GM18951 (cell line): ENCODE results near the gene DAGLA.

ENCODE experiments used
- POLR2A ChIP-seq: IDR thresholded peaks from 4 replicates; pipeline ENCODE4 v1.6.1; 2011; ENCODE audit warnings: mild to moderate bottlenecking; ENCODE audit not compliant: insufficient read length, insufficient read depth; ENCODE audit errors: extremely low read depth
- in situ Hi-C: fragments of 300-500 bp; cut with MboI; formaldehyde crosslinking; loops from one replicate; pipeline ENCODE4 v1.12.0; 2022; ENCODE audit warnings: low sequenced_read_pairs, mixed read lengths, inconsistent platforms; ENCODE audit not compliant: unreplicated experiment

Gene DAGLA

DNA sequence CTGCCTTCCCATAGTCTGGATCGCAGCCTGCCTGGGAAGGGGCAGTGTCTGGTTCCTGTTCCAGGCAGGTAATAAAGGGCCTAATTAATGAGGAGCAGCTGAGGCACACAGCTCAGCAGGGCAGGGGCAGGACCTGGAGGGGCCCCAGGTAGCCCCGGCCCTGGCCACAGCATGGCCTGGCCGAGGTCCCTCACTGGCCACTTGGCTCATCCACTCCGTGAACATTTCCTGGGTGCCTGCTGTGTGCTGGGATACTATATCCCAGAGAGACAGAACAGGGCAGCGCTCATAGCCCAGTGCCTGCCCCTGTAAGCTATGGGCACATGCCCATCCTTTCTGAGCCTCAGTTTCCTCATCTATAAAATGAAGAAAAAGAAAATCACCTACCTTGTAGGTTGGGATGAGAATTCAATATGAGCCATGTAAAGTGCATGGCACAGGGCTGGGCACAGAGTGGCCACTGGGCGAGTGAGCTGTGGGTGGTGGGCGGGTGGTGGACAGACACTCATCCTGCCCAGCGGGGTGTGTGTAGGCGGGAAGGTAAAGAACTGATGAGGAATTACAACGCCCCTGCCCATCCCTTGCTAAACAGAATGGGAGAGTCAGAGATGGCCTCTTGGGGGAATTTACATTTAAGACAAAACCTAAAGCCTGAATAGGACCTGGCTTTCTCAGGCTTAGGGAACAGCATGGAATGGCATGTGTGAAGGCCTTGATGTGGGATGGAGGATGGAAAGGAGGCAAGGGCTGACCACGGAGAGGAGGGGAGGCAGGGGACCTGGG lies 81.4 kb downstream of the DAGLA start:
- in situ Hi-C loops, result no loop called here
- TF ChIP-seq POLR2A, result no peak

GRCh38 chr11:61762223-61762615 lies 82.0 kb downstream of the DAGLA start:
- in situ Hi-C loops, result no loop called here
- TF ChIP-seq POLR2A, result no peak

DNA sequence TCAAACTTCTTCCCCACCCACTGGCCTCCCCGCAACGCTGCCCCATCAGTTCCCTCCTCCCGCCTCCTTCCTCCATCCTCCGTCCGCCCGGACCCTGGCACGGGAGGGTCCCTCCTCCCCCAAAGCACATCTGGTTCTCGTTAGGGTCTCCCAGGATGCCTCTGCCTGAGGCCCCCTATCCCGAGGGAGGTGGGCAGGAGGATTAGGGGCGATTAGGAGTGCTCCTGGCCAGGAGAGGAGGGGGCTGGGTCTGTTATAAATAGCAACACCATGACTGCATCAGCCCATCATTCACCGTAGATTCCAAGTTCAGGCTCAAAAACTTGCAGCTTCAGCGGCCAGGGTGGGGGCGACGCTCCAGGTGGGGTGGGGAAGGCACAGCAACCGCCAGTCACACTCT lies 82.6 kb downstream of the DAGLA start:
- in situ Hi-C loops, result no loop called here
- TF ChIP-seq POLR2A, result no peak

GRCh38 chr11:61763930-61764605 lies 83.9 kb downstream of the DAGLA start:
- TF ChIP-seq POLR2A, result no peak
- in situ Hi-C loops, result no loop called here

DNA sequence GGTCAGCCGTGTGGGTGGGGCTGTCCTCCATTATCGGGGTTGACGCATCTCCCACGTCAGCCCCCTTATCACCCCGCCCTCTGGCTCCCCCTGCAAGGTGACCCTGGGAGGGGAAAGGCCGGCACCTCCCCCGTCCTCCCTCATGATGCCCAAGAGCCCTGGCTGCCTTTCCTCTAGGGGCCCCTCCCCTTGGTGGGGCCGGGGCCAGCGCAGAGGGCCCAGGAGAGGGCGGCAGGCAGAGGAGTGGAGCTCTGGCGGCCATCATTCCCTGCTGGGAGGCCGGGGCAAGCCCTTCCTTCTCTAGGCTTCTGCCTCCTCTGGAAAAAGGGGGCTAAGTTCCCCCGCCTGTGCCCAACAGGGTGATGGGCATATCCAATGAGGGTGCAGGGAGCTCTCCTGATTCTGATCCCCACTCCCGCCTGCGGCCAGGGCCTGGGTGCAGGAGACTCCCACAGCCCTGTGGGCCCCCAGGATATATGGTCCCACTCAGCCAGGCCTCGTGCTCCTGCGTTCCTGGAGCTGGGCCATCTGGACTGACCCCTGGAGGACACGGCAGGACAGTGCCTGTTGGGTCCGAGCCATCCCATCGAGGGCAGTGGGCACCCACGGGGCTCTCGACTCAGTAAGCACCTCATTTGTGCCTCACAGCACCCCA lies 84.5 kb downstream of the DAGLA start:
- no peak for TF ChIP-seq POLR2A
- in situ Hi-C loops, result no loop called here

GRCh38 chr11:61765550-61766253 lies 85.5 kb downstream of the DAGLA start:
- in situ Hi-C loops, result no loop called here
- TF ChIP-seq POLR2A, result no peak

GRCh38 chr11:61766353-61766841 lies 86.2 kb downstream of the DAGLA start:
- TF ChIP-seq POLR2A, result no peak
- in situ Hi-C loops, result no loop called here

DNA sequence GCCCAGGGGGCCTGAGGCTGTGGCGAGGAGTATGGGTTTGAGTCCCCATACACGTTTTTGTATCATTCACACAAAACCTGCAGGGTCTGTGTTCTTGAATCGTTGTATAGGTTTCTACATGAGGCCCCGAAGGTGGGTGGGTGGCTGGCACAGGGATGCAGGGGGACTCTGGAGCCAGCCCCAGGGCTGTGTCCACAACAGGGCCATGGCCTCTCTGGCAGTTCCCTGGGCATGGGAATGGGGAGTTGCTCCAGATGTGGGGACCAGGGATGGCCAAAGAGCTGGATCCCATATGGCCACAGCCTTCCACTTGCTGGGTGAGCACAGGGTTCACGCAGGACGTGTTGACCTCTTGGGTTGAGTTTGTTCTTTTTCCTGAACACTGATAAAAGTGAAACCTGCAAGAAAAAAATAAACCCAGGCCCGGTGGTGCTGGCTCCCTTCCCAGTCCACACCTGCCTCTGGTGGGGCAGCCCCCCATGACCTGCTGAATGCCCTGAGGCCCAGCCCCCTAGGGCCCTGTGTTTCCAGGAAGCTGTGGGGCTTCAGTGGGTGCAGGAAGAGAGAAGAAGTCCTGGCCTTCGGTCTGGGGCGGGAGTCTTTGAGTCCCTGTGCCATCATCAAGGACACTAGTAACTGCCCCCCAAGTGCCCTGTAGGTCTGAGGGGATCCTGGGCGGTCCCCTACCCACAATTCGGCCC lies 88.3 kb downstream of the DAGLA start:
- in situ Hi-C loops, result no loop called here
- no peak for TF ChIP-seq POLR2A

DNA sequence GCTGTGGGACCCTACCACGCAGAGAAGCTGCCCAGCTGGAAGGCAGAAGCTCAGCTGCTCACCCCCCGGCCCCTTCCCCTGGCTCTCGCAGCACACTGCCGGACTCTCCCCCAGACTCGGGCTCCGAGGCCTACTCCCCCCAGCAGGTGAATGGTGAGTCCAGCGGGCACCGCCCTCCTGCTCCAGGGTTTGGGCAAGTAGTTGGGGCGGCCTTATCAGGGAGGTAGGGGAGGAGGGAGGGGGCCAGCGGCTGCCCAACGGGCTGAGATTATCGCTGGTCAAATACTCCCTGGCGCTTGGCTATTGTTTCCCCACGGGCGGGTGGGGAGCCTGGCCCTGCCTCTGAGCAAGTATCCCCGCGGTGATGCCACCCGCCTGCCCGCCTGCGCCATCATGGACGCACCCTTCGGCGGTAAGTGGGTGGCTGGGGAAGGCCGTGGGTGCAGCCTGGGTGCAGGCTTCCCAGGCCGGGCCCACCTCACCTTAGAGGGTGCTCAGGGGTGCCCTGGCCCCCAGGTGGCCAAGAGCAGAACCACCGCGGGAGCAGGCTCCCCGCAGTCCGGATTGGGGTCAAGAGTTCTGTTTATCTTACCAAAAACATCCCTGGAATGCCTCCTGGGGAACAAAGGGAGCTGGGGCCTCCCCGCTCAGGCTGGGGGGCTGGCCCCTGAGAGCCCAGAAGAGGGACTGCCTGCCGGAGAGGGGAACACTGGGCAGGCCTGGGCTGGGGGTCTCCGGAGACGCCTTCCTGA lies 89.2 kb downstream of the DAGLA start:
- in situ Hi-C loops, result no loop called here
- no peak for TF ChIP-seq POLR2A

DNA sequence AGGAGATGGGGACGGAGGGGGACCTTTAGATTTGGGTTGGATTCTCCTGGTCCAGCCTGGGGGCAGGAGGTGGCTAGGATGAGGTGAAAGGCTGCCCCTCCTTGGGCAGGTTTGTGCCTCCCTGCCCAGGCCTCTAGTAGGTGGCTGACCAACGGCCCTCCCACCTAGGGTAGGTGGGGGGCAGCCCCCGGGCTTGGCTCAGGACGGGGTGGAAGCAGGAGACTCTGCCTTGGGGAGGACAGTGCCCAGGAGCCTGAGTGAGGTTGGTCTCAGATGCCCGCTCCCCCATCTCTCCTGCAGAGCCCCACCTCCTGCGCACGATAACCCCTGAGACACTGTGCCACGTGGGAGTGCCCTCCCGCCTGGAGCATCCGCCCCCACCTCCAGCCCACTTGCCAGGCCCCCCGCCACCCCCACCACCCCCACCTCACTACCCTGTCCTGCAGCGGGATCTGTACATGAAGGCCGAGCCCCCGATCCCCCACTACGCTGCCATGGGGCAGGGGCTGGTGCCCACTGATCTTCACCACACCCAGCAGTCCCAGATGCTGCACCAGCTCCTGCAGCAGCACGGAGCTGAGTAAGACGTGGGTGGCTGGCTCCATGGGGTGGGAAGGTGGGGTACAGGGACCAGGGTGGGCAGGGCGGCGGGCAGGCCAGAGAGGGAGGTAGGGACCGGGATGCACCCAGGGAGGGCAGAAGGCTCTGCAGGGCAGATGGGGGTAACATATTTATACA lies 89.9 kb downstream of the DAGLA start:
- TF ChIP-seq POLR2A, result no peak
- in situ Hi-C loops, result no loop called here

DNA sequence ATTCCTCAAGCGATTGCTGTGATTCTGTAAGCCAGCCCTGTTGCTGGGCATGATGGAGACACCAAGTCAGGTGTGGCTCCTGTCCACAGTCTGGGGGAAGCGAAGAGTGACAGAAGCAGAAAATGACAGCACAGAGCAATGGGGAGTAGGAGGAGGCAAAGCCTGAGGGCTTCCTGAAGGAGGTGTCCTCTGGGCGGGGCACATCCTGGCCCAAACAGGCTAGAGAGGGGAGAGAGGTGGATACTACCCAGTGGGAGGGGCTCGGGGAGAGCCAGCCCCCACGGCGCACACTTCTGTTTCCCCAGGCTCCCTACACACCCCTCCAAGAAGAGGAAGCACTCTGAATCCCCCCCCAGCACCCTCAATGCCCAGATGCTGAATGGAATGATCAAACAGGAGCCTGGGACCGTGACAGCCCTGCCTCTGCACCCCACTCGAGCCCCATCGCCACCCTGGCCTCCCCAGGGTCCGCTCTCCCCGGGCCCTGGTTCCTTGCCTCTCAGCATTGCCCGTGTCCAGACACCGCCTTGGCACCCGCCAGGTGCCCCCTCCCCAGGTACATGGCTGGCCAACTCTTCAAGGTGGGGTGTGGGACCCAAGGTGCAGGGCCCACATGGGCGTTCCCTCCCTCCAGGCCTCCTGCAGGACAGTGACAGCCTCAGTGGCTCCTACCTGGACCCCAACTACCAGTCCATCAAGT lies 91.2 kb downstream of the DAGLA start:
- in situ Hi-C loops, result no loop called here
- TF ChIP-seq POLR2A, result no peak
